ENCODE measurements around the gene RAB11FIP3.

Gene RAB11FIP3

DNA sequence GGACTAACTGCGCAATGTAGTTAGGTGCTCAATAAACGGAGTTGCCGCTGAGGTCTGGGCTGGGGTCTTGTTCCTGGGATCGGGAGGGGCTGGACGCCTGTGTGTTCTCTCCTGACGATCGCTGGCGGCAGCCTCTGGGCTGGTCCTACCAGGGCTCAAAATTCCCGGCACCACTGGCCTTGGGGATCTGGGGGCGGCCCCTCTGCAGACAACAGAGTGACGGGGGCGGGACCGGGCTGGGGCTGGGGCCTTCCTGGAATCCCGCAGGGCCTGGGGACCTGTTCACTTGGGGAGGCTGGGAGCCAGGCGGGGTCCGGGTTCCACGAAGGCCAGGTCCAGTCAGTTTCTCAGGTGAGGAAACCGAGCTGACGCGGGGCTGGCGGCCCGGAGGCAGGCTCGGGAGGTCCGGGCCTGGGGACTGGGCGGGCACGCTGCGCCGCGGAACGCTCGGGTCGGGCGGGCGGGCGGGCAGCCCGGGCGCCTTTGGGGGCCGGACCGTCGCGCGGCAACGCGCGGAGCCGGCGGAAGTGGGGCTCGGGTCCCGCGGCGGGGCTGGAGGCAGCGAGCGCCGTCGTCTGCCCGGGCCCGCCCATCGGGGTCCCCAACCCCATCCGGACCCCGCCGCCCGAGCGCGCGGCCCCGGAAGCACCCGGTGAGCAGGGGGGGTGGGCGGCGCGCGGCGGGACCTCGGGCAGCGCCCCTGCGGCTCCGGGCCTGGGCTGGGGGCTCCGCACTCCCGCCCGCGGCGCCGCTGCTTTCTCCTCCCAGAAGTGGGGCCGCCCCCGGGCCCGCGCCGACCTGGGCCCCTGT is 144.2 kb downstream of the RAB11FIP3 start, which contains the start of gene PIGQ:
PIGQ (plus strand) TSS at position 524 of the 810 bp plus-strand sequence. CDS start 4,107 bp downstream, outside the sequence.
- DNase-seq: peak; percentile 49

Measured in fibroblast of upper back skin (primary cell).